ENCODE data around the gene SCGB1D1.
A peak's percentile ranks its signal among the peaks of the same experiment; 100 is the strongest.
"Not testable (repeated sequence)": the region's sequence is repeated elsewhere in the genome, so short reads cannot be mapped to it uniquely, and the experiment has no call there.

The SCGB1D1 gene

DNA sequence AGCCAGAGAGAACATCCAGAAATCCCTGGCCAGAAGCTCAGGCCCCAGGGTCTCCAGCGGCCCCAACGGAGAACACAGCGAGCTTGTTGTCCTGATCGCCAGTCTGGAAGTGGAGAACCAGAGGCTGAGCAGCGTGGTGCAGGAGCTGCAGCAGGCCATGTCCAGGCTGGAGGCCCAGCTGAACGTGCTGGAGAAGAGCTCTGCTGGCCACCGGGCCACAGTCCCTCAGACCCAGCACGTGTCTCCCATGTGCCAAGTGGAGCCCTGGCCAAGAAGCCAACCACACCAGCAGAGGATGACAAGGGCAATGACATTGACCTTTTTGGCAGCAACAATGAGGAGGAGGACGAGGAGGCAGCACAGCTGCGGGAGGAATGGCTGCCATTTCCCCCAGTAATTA lies 20.6 kb upstream of the SCGB1D1 start:
- DNase-seq = no peak

DNA sequence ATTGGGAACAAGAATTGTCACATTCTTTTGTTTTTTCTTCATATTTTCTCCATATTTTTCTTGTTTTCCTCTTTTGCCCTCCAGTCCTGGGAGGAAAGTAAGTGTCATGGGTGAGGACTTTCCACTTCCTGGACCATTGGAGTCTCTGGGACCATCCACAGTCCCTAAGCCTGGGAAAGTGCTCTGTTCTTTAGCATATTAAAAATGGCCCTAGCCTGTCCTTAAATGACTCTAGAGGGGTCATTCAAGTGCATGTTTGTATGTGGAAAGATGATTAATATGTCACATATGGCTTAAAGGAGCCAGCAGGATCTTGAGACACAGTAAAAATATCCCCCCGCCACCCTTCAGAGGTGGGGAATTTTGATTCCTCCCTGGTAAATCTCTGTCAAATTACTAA lies 20.1 kb upstream of the SCGB1D1 start:
- no peak for DNase-seq

DNA sequence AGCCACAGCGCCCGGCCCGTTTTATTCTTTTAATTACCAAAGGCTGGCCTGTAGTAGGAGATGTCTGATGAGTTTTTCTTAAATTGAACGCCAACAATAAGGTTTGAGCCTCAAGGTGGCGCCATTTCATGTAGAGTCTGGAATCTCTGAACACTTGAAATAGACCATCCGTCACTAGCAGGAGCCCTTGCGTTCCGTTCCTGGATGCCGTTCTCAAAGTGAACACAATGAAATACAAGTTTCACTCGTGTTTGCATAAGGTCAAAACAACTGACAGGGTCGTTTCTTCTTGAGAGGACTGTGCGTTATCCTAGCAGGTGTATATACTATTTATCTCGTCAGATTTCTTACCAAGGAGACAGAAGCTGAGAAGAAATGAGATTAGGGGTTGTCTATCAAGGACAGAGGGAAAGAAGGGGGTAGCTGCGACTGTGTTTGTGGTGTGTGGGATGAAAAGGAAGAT lies 18.7 kb upstream of the SCGB1D1 start:
- DNase-seq = peak; percentile 82

DNA sequence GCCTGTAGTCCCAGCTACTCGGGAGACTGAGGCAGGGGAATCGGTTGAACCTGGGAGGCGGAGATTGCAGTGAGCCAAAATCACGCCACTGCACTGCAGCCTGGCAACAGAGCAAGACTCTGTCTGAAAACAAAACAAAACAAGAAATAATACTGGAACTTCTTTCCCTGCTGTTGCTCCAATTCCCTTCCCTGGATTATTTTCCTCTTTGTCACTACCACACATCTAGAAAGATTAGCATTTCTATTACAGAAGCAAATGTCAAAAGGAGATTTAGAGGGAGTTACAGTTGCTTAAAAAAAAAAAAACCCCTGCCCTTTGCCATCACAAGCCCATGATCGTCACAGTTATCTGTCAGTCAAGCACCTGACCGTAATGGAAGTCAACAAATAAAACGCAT lies 17.7 kb upstream of the SCGB1D1 start:
- DNase-seq = no peak

DNA sequence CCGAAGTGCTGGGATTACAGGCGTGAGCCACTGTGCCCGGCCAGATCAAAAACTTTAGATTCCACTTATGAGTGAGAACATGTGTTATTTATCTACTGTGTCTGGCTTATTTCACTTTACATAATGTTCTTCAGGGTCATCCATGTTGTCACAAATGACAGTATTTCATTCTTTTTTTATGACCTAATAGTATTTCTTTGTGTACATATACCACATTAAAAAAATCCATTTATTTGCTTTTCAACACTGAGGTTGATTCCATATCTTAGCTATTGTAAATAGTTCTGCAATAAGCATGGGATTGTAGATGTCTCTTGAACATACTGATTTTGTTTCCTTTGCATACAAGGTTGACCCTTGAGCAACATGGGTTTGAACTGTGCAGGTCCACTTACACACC lies 13.2 kb upstream of the SCGB1D1 start:
- no peak for DNase-seq

DNA sequence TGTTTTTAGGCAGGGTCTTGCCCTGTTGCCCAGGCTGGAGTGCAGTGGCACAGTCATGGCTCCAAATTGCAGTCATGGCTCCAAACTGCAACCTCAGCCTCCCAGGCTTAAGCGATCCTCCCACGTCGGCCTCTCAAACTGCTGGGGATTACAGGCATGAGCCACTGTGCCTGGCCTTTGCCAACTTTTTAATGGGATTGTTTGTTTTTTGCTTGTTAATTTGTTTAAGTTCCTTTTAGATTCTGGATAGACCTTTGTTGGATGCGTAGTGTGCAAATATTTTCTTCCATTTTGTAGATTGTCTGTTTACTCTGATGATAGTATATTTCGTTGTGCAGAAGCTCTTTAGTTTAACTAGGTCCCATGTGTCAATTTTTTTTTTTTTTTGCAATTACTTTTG lies 10.0 kb upstream of the SCGB1D1 start:
- peak; percentile 47 for DNase-seq

DNA sequence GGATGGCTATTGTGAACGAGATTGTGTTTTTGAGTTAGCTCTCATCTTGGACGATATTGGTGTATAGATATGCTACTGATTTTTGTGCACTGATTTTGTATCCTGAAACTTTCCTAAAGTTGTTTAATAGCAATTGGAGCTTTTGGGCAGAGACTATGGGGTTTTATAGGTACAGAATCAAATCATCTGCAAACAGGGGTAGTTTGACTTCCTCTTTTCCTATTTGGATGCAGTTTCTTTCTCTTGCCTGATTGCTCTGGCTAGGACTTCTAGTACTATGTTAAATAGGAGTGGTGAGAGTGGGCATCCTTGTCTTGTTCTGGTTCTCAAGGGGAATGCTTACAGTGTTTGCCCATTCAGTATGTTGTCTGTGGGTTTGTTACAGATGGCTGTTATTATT lies 8.9 kb upstream of the SCGB1D1 start:
- no peak for DNase-seq

DNA sequence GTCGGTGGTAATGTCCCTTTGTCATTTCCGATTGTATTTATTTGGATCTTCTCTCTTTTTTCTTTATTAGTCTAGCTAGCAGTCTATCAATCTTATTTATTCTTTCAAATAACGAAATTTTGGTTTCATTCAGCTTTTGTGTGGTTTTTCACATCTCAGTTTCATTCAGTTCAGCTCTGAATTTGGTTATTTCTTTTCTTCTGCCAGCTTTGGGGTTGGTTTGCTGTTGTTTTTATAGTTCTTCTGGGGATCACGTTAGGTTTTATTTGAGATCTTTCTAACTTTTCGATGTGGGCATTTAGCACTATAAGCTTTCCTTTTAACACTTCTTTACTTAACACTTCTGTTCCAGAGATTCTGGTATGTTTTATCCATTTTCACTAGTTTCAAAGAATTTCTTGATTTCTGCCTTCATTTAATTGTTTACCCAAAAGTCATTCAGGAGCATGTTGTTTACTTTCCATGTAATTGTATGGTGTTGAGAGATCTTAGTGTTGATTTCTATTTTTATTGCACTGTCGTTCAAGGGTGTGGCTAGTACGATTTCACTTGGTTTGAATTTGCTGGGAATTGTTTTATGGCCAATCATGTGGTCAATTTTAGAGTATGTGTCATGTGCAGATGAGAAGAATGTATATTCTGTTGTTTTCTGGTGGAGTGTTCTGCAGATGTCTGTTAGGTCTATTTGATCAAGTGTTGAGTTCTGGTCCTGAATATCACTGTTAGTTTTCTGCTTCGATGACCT lies 7.7 kb upstream of the SCGB1D1 start:
- no peak for DNase-seq

DNA sequence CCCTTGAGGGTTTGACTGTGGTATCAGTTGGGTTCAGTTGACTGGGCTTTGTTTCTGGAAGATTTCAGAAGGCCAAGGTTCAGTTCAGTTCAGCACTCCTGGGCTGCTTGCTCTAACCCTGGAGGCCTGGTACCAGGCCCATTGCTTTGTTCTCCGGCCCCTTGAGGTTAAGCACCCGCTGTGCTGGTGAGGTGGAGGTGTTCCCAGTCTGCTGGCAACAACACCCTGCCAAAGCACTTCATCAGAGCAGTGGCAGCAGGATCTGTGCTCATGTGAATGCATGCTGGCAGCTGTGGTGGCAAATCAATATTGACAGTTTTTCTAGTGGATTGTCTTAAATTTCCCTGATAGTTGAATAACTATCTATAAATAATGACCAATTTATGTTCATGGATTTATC lies 3.8 kb upstream of the SCGB1D1 start:
- peak; percentile 84 for DNase-seq

DNA sequence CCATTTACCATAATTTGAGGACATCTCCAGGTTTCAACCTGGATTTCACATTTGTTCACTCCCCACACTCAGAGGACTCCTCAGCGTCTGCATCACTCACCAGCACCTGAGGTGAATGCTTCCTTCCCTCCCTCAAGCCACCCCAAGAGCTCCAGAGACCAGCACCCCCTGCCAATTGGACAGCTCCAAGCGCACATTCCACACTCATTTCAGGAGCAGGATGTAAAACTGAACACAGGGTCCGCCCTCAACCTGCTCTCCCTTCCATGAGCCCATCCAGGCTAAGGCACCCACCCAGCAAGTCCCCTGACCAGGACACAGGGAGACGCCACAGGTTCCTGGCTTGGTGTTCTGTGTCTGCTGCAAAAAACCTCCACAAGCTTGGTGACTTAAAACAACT lies 3.9 kb downstream of the SCGB1D1 start:
- DNase-seq = no peak

DNA sequence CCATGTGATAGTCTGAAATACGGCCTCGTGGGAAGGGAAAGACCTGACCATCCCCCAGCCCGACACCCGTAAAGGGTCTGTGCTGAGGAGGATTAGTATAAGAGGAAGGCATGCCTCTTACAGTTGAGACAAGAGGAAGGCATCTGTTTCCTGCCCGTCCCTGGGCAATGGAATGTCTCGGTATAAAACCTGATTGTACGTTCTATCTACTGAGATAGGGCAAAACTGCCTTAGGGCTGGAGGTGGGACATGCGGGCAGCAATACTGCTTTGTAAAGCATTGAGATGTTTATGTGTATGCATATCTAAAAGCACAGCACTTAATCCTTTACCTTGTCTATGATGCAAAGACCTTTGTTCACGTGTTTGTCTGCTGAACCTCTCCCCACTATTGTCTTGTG lies 5.0 kb downstream of the SCGB1D1 start:
- DNase-seq = not testable (repeated sequence)

DNA sequence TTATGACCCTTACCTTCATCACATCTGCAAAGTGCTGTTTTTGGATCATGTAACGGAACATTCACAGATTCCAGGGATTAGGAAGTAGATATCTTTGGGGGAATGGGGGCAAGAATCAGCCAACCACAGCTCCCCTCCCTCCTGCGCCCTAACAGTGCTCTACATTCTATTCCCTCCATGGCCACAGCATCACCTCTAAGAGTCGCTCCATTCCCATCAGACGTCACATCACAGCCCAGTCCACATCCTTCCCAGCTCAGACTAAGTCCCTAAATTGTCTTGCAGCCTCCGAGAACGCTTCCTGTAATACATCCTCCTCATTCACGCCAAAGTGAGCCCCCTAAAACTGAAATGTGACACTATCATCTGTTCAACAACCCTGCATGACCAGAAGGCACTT lies 5.9 kb downstream of the SCGB1D1 start:
- DNase-seq = no peak

DNA sequence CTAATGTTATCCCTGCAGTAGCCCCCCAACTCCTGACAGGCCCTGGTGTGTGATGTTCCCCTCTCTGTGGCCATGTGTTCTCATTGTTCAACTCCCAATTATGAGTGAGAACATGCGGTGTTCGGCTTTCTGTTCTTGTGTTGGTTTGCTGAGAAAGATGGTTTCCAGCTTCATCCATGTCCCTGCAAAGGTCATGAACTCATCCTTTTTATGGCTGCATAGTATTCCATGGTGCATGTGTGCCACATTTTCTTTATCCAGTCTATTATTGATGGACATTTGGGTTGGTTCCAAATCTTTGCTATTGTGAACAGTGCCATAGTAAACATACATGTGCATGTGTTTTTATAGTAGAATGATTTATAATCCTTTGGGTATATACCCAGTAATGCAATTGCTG lies 7.4 kb downstream of the SCGB1D1 start:
- DNase-seq = not testable (repeated sequence)

DNA sequence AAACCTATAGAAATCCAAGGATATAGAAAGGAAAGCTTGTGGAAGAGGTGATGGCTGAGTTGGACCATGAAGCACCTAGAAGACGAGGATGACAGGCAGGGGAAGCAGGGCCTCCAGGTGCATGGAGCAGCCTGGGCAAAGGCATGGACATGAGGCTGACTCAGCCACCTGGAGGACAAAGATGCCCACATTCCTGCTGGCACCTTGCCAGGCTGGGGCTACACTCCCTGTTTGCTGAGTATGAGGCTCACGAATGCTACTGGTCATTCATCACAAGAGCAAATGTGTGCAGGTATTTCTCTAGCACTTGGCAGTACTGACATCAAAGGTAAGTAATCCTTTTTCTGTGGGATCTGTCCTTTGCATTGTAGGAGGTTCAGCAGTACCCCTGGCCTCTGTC lies 11.4 kb downstream of the SCGB1D1 start:
- peak; percentile 16 for DNase-seq

DNA sequence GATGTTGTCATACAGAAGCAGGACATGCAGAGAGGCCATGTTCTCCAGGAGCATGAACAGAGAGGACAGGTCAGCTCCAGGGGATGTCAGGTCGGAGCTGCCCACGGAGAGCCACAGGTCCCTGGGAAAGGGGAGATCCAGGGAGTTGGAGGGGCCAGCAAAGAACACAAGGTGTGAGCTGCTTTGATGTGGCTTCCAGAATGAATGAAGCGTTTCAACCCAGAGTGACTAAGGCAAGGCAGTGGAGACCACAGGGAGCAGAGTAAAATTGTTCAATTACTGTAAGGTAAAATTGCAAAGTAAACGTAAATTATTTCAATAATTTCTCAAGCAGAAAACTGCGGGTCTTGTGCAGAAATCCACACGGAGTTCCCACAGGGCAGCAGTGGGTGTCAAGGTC lies 12.9 kb downstream of the SCGB1D1 start:
- no peak for DNase-seq

DNA sequence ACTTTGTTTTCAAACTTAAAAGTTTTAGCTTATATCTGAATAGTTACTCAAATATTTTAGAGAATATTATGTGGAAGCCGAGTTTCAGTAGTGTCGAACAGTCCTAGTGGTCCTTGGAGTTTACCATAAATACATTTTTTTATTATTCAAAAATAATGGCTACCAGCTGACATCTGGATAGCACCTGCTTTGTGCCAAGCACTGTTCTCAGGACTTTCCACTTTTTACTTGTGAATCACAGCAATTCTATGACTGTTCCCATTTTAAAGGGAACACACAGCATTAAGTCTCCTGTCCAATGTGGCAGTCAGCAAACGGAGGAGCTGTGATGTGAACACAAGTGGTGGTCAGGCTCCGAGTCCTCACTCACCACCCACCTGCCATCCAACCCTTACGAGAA lies 14.4 kb downstream of the SCGB1D1 start:
- no peak for DNase-seq

DNA sequence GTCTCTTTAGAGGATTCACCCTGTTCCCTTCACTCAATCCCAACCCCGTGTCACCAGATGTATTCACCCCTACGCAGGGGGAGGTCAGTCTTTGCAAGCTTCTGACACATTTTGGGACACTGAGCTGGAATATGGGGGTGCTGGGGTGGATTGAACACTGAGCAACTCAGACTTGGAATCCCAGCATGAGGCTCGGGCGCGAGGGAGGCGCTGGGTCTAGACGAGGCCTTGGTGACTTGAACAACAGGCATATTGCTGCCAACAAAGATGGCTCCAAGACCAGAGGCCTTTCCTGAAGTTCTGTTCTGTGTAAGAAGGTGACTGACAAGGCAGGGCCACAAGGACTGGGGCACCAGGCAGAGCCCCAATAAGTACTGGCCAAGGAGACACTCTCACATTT lies 15.4 kb downstream of the SCGB1D1 start:
- DNase-seq = no peak

DNA sequence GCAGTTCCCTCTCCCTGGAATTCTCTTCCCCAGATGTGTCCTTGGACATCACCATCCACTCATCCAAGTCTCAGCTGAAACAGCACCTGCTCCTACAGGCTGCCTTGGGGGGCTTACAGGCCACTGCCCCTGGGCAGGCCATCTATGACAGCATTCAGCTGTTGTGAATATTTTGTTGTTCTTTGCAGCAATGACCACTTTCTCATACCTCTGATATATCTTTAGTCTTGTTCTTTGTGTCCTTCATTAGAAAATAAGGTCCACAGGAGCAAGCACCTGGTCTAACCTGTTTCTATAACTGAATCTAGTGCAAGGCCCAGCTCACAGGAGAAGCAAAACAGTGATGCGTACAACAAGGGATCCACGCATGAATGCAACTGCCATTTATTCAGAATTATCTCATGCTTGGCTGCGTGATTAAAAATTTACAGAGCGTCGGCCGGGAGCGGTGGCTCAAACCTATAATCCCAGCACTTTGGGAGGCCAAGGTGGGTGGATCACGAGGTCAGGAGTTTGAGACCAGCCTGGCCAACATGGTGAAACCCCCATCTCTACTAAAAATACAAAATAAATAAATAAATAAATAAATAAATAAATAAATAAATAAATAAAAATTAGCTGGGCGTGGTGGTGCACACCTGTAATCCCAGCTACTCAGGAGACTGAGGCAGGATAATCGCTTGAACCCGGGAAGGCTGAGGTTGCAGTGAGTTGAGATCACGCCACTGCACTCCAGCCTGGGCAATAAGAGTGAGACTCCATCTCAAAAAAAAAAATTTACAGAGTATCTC lies 16.5 kb downstream of the SCGB1D1 start:
- DNase-seq = not testable (repeated sequence)

DNA sequence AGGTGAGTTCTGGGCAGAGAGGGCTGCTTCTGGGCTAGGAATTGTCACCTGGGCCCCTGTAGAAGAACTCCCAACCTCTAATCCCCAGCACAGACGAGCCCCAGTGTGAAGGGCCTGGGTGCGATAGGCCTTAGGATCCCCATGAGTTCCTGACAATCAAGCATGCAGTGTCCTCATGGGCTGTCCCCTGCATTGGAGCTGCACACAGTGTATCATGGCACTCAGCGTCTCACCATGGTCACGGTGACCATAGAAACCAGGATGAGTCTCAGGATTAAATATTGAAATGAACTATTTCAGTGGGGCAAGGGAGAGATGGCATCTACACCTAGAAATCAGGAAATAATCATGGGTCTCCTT lies 18.7 kb downstream of the SCGB1D1 start:
- peak; percentile 36 for DNase-seq

DNA sequence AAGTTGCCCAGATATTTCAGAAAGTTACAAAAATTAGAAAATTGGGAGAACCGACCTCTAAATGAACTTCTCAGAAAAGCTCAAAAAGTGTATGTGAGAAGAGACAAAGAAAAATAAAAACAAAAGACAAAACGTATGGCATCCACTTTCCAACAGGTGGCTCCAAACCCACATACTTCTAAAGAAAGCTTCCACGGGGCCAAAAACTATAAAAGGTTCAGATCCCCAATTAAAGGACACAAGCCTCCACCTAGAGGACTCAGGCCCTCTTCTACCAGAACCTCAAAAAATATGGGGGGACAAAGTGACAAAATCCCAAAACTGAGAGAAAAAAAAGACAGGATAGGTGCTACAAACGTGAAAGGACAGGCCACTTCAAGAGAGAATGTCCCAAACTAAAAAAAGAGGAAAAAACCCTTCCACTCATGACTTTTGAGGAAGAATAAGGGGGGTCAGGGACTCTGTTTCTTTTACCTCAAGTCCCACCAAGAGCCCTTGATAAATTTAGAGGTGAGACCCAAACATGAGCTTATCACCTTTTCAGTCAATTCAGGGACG lies 27.3 kb downstream of the SCGB1D1 start:
- DNase-seq = no peak

DNA sequence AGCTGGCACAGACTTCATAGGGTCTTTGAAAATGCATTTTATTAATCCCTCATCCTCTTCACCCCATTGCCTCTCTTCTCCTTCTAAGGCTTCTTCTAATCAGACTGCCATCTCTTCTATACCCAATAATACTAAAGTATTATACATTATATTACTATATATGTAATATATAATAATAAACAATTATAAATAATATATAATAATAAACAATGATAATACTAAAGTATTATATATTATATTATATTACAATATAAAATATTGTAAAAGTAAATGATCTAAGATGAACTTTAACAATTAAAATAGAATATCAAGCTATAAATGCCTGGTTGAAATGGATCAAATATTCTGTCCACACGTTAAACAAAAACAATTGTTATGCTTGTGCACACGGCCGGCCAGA lies 31.5 kb downstream of the SCGB1D1 start:
- no peak for DNase-seq

DNA sequence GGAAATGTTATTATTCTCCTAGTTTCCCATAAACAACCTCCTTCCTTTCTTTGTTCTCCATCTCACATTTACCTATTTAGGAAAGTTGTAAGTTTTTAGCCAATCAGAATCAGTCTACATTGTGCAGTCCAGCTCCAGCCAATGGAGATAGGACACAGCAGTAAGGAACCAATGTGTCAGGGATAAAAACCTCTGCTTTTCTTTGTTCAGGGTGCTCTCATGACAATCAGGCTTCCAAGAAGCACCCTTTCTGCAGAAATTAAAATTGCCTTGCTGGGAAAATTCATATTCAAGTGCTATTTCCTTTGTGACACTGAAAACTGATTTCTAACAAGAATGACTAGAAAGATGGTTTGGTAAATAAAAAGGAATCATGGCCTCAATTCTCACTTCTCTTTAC lies 33.1 kb downstream of the SCGB1D1 start:
- no peak for DNase-seq

DNA sequence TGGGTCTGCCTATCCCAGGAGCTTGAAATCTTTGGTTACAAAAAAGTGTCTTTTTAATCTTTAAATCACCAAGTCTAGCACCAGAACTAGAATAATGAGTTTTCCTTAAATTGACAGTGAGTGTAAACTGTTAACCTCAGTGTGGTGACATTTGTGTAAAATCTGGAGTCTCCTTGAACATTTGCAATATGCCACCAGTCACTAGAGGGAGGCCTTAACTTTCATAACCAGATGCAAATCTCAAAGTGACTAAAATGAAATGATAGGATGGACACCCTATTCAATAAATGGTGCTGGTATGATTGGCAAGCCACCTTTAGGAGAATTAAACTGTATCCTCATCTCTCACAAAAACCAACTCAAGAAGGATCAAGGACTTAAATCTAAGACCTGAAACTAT lies 43.7 kb downstream of the SCGB1D1 start:
- no peak for DNase-seq

DNA sequence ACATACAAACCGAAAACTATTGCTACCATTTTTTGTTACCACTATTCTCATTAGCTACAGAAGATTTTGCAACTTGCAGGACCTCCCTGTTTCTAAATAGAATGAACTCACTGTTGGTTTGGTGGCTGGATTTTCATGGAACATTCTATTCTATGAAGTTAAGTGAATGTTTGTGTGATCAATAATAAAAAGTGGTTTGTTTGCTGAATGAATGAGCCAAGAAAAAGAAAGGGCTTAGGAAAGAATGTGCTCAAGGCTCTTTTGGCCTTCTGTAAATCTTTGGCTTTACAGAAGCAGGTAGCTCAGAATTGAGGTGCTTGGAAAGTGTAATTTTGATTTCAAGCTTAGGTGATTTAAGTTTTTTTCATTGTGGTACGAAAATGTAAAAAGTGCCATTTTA lies 46.2 kb downstream of the SCGB1D1 start:
- DNase-seq = no peak
